ENCODE results near the gene HRH2.

The HRH2 gene

GRCh38 chr5:175627005-175627404 is 30.9 kb upstream of the HRH2 start:
- in situ Hi-C loops (cut with MboI; ENCODE audit: low pct_unique_long_range_greater_than_20kb, low sequenced_read_pairs, unreplicated experiment): no loop called here
- DNase-seq (ENCODE audit: low spot score): no peak
- no peak for TF ChIP-seq CTCF (IDR thresholded peaks at IDR 0.05; ENCODE audit: extremely low read depth, insufficient read depth, missing control alignments)

DNA sequence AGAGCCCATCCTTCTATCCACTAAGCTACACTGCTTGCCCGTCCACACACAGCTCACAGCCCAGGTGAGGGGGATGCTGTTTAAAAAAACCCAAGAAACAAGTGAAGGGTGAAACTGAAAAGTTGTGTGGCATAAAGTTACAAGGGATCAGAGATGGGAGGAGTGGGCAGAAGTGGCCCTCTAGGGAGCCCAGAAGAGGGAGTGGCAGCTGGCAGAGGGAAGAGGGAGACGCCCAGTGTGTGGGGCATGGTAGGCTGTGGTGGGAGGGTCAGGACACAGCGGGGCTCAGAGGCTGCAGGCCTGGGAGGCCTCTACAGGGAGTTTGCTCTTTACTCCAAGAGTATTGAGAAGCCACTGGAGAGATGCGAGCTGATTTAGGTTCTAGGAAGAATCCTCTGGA is 30.1 kb upstream of the HRH2 start:
- in situ Hi-C loops (cut with MboI; ENCODE audit: low pct_unique_long_range_greater_than_20kb, low sequenced_read_pairs, unreplicated experiment): no loop called here
- TF ChIP-seq CTCF (IDR thresholded peaks at IDR 0.05; ENCODE audit: extremely low read depth, insufficient read depth, missing control alignments): no peak
- no peak for DNase-seq (ENCODE audit: low spot score)

DNA sequence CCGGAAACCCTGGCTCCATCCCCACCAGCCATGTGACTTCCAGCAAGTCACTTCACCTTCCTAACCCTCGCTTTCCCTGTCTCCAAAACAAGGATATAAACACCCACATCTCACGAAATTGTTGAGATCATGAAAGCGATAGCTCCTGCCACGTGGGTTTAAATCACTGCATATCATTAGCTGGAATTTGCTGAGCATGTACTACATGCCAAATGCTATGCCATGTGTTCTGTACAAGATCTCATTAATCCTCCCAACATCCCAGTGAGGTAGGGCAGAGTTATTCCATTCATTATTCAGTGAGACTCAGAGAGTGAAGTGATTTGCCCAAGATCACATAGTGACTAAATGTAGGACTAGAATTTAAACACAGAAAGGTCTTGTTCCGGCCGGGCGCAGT is 29.2 kb upstream of the HRH2 start:
- in situ Hi-C loops (cut with MboI; ENCODE audit: low pct_unique_long_range_greater_than_20kb, low sequenced_read_pairs, unreplicated experiment): no loop called here
- DNase-seq (ENCODE audit: low spot score): no peak
- TF ChIP-seq CTCF (IDR thresholded peaks at IDR 0.05; ENCODE audit: extremely low read depth, insufficient read depth, missing control alignments): no peak

- DNase-seq (ENCODE audit: low spot score): no peak
- TF ChIP-seq CTCF (IDR thresholded peaks at IDR 0.05; ENCODE audit: extremely low read depth, insufficient read depth, missing control alignments): no peak
Measured at GRCh38 chr5:175629261-175629660, 28.6 kb upstream of the HRH2 start.

DNA sequence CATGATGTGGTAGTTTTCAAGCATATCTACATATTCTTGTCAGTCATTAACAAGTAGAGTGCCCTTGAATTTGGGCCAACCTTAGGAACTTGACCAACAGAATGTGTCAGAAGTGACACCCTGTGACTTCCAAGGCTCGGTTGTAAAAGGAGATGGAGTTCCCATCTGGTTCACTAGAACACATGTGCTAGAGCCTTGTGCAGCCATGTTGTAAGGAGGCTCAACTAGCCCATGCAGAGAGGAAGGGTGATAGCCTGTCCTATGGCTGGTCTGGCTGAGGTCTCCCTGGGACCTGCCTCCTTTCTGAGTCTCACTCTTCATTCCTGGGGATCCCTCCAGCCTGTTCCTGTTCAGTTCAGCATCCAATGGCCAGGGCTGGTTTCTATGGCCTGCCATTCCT is 28.1 kb upstream of the HRH2 start:
- in situ Hi-C loops (cut with MboI; ENCODE audit: low pct_unique_long_range_greater_than_20kb, low sequenced_read_pairs, unreplicated experiment): no loop called here
- DNase-seq (ENCODE audit: low spot score): no peak
- TF ChIP-seq CTCF (IDR thresholded peaks at IDR 0.05; ENCODE audit: extremely low read depth, insufficient read depth, missing control alignments): no peak

More at GRCh38 chr5:175629261-175629660, 28.6 kb upstream of the HRH2 start:
- in situ Hi-C loops (cut with MboI; ENCODE audit: low pct_unique_long_range_greater_than_20kb, low sequenced_read_pairs, unreplicated experiment): no loop called here

GRCh38 chr5:175635854-175636584 is 21.9 kb upstream of the HRH2 start:
- no peak for TF ChIP-seq CTCF (IDR thresholded peaks at IDR 0.05; ENCODE audit: extremely low read depth, insufficient read depth, missing control alignments)
- DNase-seq (ENCODE audit: low spot score): no peak
- in situ Hi-C loops (cut with MboI; ENCODE audit: low pct_unique_long_range_greater_than_20kb, low sequenced_read_pairs, unreplicated experiment): no loop called here

Measured in GM13977 (cell line).